ENCODE measurements around the gene HPSE2.
"Not testable (repeated sequence)": the region's sequence is repeated elsewhere in the genome, so short reads cannot be mapped to it uniquely, and the experiment has no call there.

The HPSE2 gene

GRCh38 chr10:99235658-99236626 is at the start of gene HPSE2:
Gene HPSE2 (minus strand): TSS chr10:99235852.
- no peak for DNase-seq

GRCh38 chr10:99280472-99280871 is 44.8 kb upstream of the HPSE2 start:
- no peak for DNase-seq

- DNase-seq = no peak
These were observed 44.0 kb upstream of the HPSE2 start for GRCh38 chr10:99279626-99280111.

GRCh38 chr10:99276848-99277486 is 41.3 kb upstream of the HPSE2 start:
- DNase-seq = no peak

GRCh38 chr10:99266383-99266782 is 30.7 kb upstream of the HPSE2 start:
- no peak for DNase-seq

- no peak for DNase-seq
These were observed 13.2 kb upstream of the HPSE2 start for GRCh38 chr10:99248824-99249223.

GRCh38 chr10:99247893-99248292 is 12.2 kb upstream of the HPSE2 start:
- DNase-seq = not testable (repeated sequence)

GRCh38 chr10:99236627-99237309 is 1.1 kb upstream of the HPSE2 start:
- DNase-seq = no peak

GRCh38 chr10:99234791-99235657 is 628 bp downstream of the HPSE2 start:
- DNase-seq = no peak

- no peak for DNase-seq
These were observed 1.4 kb downstream of the HPSE2 start for GRCh38 chr10:99234041-99234790.

GRCh38 chr10:99233689-99234037 is 2.0 kb downstream of the HPSE2 start:
- DNase-seq = no peak

- DNase-seq = no peak
These were observed 2.5 kb downstream of the HPSE2 start for GRCh38 chr10:99233000-99233688.

GRCh38 chr10:99232360-99232999 is 3.2 kb downstream of the HPSE2 start:
- no peak for DNase-seq

- no peak for DNase-seq
These were observed 10.9 kb downstream of the HPSE2 start for GRCh38 chr10:99224766-99225165.

GRCh38 chr10:99207340-99207739 is 28.3 kb downstream of the HPSE2 start:
- no peak for DNase-seq

- DNase-seq = no peak
These were observed 32.3 kb downstream of the HPSE2 start for GRCh38 chr10:99203310-99203709.

GRCh38 chr10:99172950-99173349 is 62.7 kb downstream of the HPSE2 start:
- DNase-seq = no peak

- no peak for DNase-seq
These were observed 63.4 kb downstream of the HPSE2 start for GRCh38 chr10:99172128-99172738.

GRCh38 chr10:99170116-99170675 is 65.5 kb downstream of the HPSE2 start:
- DNase-seq = no peak

GRCh38 chr10:99161165-99161564 is 74.5 kb downstream of the HPSE2 start:
- no peak for DNase-seq

Measured in activated gamma-delta T cell treated with Interleukin-2 at 50 U/mL for 16 hours (primary cell).